Islet precursor cell (in vitro differentiated cells): ENCODE results near the gene KCNK5.
A peak's percentile ranks its signal among the peaks of the same experiment; 100 is the strongest.

Experiments
- DNase-seq: peaks from one replicate; pipeline ENCODE4 v3.0.0-alpha.2; 2018

Gene KCNK5

GRCh38 chr6:39214846-39215639, 14.2 kb downstream of the KCNK5 start:
- DNase-seq: no peak

- no peak for DNase-seq
Observed at GRCh38 chr6:39214120-39214813, 15.0 kb downstream of the KCNK5 start.

- DNase-seq: no peak
Observed at GRCh38 chr6:39213195-39213920, 15.9 kb downstream of the KCNK5 start.

- no peak for DNase-seq
Observed at GRCh38 chr6:39211183-39211582, 18.1 kb downstream of the KCNK5 start.

- DNase-seq: no peak
Observed at GRCh38 chr6:39210450-39210849, 18.8 kb downstream of the KCNK5 start.

GRCh38 chr6:39209911-39210310, 19.4 kb downstream of the KCNK5 start:
- DNase-seq: no peak

- DNase-seq: peak; percentile 71
Observed at GRCh38 chr6:39209360-39209811, 19.9 kb downstream of the KCNK5 start.

GRCh38 chr6:39208223-39208739, 21.0 kb downstream of the KCNK5 start:
- no peak for DNase-seq

GRCh38 chr6:39207416-39208222, 21.7 kb downstream of the KCNK5 start:
- no peak for DNase-seq

- no peak for DNase-seq
Observed at GRCh38 chr6:39206250-39206721, 23.0 kb downstream of the KCNK5 start.

- no peak for DNase-seq
Observed at GRCh38 chr6:39204646-39205244, 24.5 kb downstream of the KCNK5 start.

GRCh38 chr6:39204160-39204495, 25.1 kb downstream of the KCNK5 start:
- no peak for DNase-seq

- no peak for DNase-seq
Observed at GRCh38 chr6:39203436-39204159, 25.7 kb downstream of the KCNK5 start.

GRCh38 chr6:39202166-39202565, 27.1 kb downstream of the KCNK5 start:
- no peak for DNase-seq

GRCh38 chr6:39200498-39201020, 28.7 kb downstream of the KCNK5 start:
- no peak for DNase-seq

- no peak for DNase-seq
Observed at GRCh38 chr6:39199976-39200375, 29.3 kb downstream of the KCNK5 start.

GRCh38 chr6:39199231-39199940, 29.9 kb downstream of the KCNK5 start:
- DNase-seq: no peak

GRCh38 chr6:39198528-39198927, 30.7 kb downstream of the KCNK5 start:
- no peak for DNase-seq

GRCh38 chr6:39197922-39198500, 31.3 kb downstream of the KCNK5 start:
- DNase-seq: no peak

- no peak for DNase-seq
Observed at GRCh38 chr6:39197521-39197920, 31.8 kb downstream of the KCNK5 start.
